ENCODE measurements around the gene MUS81.
A peak's percentile ranks its signal among the peaks of the same experiment; 100 is the strongest.

MUS81 gene

GRCh38 chr11:65903068-65903481 is 42.8 kb downstream of the MUS81 start:
- no peak overlapping the region for H3K4me3 ChIP-seq (ENCODE audit: low read depth, low read length)
- peak; percentile 78 for DNase-seq (ENCODE audit: low read depth)
- TF ChIP-seq POLR2A (IDR thresholded peaks at IDR 0.05; ENCODE audit: extremely low read depth, insufficient read length) (no peak), MAX (IDR thresholded peaks at IDR 0.05; ENCODE audit: low read depth, low read length) (no peak), MYC (IDR thresholded peaks at IDR 0.05; ENCODE audit: low read depth, low read length) (no peak), CTCF (IDR thresholded peaks at IDR 0.05; ENCODE audit: low read depth, low read length) (no peak)

GRCh38 chr11:65903715-65904114 is 43.5 kb downstream of the MUS81 start:
- TF ChIP-seq MAX (IDR thresholded peaks at IDR 0.05; ENCODE audit: low read depth, low read length) (no peak), MYC (IDR thresholded peaks at IDR 0.05; ENCODE audit: low read depth, low read length) (no peak), POLR2A (IDR thresholded peaks at IDR 0.05; ENCODE audit: extremely low read depth, insufficient read length) (no peak), CTCF (IDR thresholded peaks at IDR 0.05; ENCODE audit: low read depth, low read length) (no peak)
- DNase-seq (ENCODE audit: low read depth) = no peak
- no peak overlapping the region for H3K4me3 ChIP-seq (ENCODE audit: low read depth, low read length)

- no peak for DNase-seq (ENCODE audit: low read depth)
- TF ChIP-seq POLR2A (IDR thresholded peaks at IDR 0.05; ENCODE audit: extremely low read depth, insufficient read length) (no peak), CTCF (IDR thresholded peaks at IDR 0.05; ENCODE audit: low read depth, low read length) (no peak), MAX (IDR thresholded peaks at IDR 0.05; ENCODE audit: low read depth, low read length) (no peak), MYC (IDR thresholded peaks at IDR 0.05; ENCODE audit: low read depth, low read length) (no peak)
- H3K4me3 ChIP-seq (ENCODE audit: low read depth, low read length) = no peak overlapping the region
Observed at GRCh38 chr11:65906602-65907001, 46.4 kb downstream of the MUS81 start.

- DNase-seq (ENCODE audit: low read depth) = no peak
- H3K4me3 ChIP-seq (ENCODE audit: low read depth, low read length) = no peak overlapping the region
- TF ChIP-seq CTCF (IDR thresholded peaks at IDR 0.05; ENCODE audit: low read depth, low read length) = no peak
- TF ChIP-seq POLR2A (IDR thresholded peaks at IDR 0.05; ENCODE audit: extremely low read depth, insufficient read length) = no peak
- TF ChIP-seq MYC (IDR thresholded peaks at IDR 0.05; ENCODE audit: low read depth, low read length) = no peak
- TF ChIP-seq MAX (IDR thresholded peaks at IDR 0.05; ENCODE audit: low read depth, low read length) = no peak
Observed at GRCh38 chr11:65907878-65908277, 47.6 kb downstream of the MUS81 start.

- no peak overlapping the region for H3K4me3 ChIP-seq (ENCODE audit: low read depth, low read length)
- peak; percentile 77 for DNase-seq (ENCODE audit: low read depth)
- TF ChIP-seq CTCF (IDR thresholded peaks at IDR 0.05; ENCODE audit: low read depth, low read length) = peak; percentile 59
- no peak for TF ChIP-seq MYC (IDR thresholded peaks at IDR 0.05; ENCODE audit: low read depth, low read length)
- TF ChIP-seq POLR2A (IDR thresholded peaks at IDR 0.05; ENCODE audit: extremely low read depth, insufficient read length) = no peak
- TF ChIP-seq MAX (IDR thresholded peaks at IDR 0.05; ENCODE audit: low read depth, low read length) = no peak
Observed at GRCh38 chr11:65911682-65912568, 51.7 kb downstream of the MUS81 start.

Measured in NB4 (cell line).